IMR-90 (cell line): ENCODE results near the gene UQCRQ. TPM values are rescaled to one million over a fixed set of nuclear protein-coding genes. Genes with fewer than 3 reads are reported as not detected.

Source experiments
- ATAC-seq: fragments of 200-7000 bp; cut with Tn5 transposase; 2 replicates; pipeline ENCODE4 v1.9.1; 2020; ENCODE audit warnings: low read depth, mild to moderate bottlenecking, moderate library complexity
- BruUV-seq: library from RNA; stranded (reverse); fragments of 400-500 nt; replicated peaks from 2 replicates; lab custom pipeline; 2021; lab: Mats Ljungman, UMichigan
- CTCF ChIA-PET: fragments of 300-600 bp; formaldehyde crosslinking; extraction: SDS; loops from one replicate; lab custom pipeline; 2021; ENCODE audit warnings: antibody characterized with exemption; lab: Yijun Ruan, JAX
- POLR2A ChIA-PET: fragments of 300-600 bp; sonication (Branson Sonifier 250); formaldehyde crosslinking; loops from one replicate; lab custom pipeline; 2022; ENCODE audit warnings: antibody characterized with exemption; ENCODE audit not compliant: unreplicated experiment; lab: Charles Lee
- DNase-seq: peaks from one replicate; pipeline ENCODE4 v3.0.0; 2013
- H2AFZ ChIP-seq: replicated peaks from 2 replicates; pipeline ENCODE3; 2013; ENCODE audit warnings: low read length, mild to moderate bottlenecking; ENCODE audit not compliant: poor library complexity
- H2AK5ac ChIP-seq: 2 replicates; pipeline ENCODE4 v1.6.1; 2013; ENCODE audit warnings: low read depth, low read length, inconsistent platforms
- H2AK9ac ChIP-seq: replicated peaks from 2 replicates; pipeline ENCODE3; 2013; ENCODE audit warnings: mild to moderate bottlenecking, low read depth, low read length, moderate library complexity; ENCODE audit not compliant: poor library complexity
- H2BK120ac ChIP-seq: 2 replicates; pipeline ENCODE4 v1.6.1; 2013; ENCODE audit warnings: low read depth, low read length, inconsistent platforms
- H2BK15ac ChIP-seq: 3 replicates; pipeline ENCODE4 v1.6.1; 2013; ENCODE audit warnings: low read depth, low read length, inconsistent platforms
- H2BK20ac ChIP-seq: 2 replicates; pipeline ENCODE4 v1.6.1; 2013; ENCODE audit warnings: low read depth, mild to moderate bottlenecking, inconsistent platforms, low read length, moderate library complexity
- H2BK5ac ChIP-seq: 2 replicates; pipeline ENCODE4 v1.6.1; 2013; ENCODE audit warnings: mild to moderate bottlenecking, low read depth, low read length, inconsistent platforms; ENCODE audit not compliant: poor library complexity, severe bottlenecking
- H3K14ac ChIP-seq: replicated peaks from 2 replicates; pipeline ENCODE4 v1.6.1; 2013; ENCODE audit warnings: low read depth, low read length, inconsistent platforms
- H3K18ac ChIP-seq: 2 replicates; pipeline ENCODE4 v1.6.1; 2013; ENCODE audit warnings: low read depth, low read length, control low read depth
- H3K23ac ChIP-seq: 2 replicates; pipeline ENCODE4 v1.6.1; 2013; ENCODE audit warnings: low read depth, low read length, inconsistent platforms
- H3K27ac ChIP-seq: 2 replicates; pipeline ENCODE4 v1.5.1; 2013; ENCODE audit warnings: mild to moderate bottlenecking, control low read depth, low read length; ENCODE audit not compliant: insufficient read depth
- H3K27me3 ChIP-seq: 2 replicates; pipeline ENCODE4 v1.6.1; 2013; ENCODE audit warnings: low read length; ENCODE audit not compliant: control insufficient read depth, insufficient read depth
- H3K36me3 ChIP-seq: 2 replicates; pipeline ENCODE4 v1.6.1; 2013; ENCODE audit warnings: low read length, mixed read lengths; ENCODE audit not compliant: control insufficient read depth, insufficient read depth
- H3K4ac ChIP-seq: 2 replicates; pipeline ENCODE4 v1.6.1; 2013; ENCODE audit warnings: low read depth, low read length, inconsistent platforms
- H3K4me1 ChIP-seq: 2 replicates; pipeline ENCODE4 v1.6.1; 2013; ENCODE audit warnings: low read length, mixed read lengths; ENCODE audit not compliant: control insufficient read depth, insufficient read depth
- H3K4me2 ChIP-seq: 2 replicates; pipeline ENCODE4 v1.6.1; 2013; ENCODE audit warnings: low read depth, mild to moderate bottlenecking, control low read depth, low read length, moderate library complexity
- H3K4me3 ChIP-seq: 2 replicates; pipeline ENCODE4 v1.5.1; 2013; ENCODE audit warnings: low read depth, mild to moderate bottlenecking, control low read depth, low read length, moderate library complexity; ENCODE audit not compliant: insufficient read depth
- H3K56ac ChIP-seq: 2 replicates; pipeline ENCODE4 v1.6.1; 2013; ENCODE audit warnings: low read length, inconsistent platforms; ENCODE audit not compliant: insufficient read depth; ENCODE audit errors: extremely low read depth
- H3K79me1 ChIP-seq, 2 experiments: 2 replicates each; pipeline ENCODE4 v1.6.1; 2013; ENCODE audit warnings: low read length in 2 of 2, inconsistent platforms in 1 of 2, low read depth in 1 of 2
- H3K9ac ChIP-seq: 2 replicates; pipeline ENCODE4 v1.6.1; 2013; ENCODE audit warnings: low read depth, low read length, control low read depth
- H3K9me1 ChIP-seq: 2 replicates; pipeline ENCODE4 v1.6.1; 2013; ENCODE audit warnings: low read length, inconsistent platforms; ENCODE audit not compliant: insufficient read depth
- H3K9me3 ChIP-seq: 2 replicates; pipeline ENCODE4 v1.6.1; 2013; ENCODE audit warnings: low read length; ENCODE audit not compliant: control insufficient read depth, insufficient read depth
- H4K20me1 ChIP-seq: 2 replicates; pipeline ENCODE4 v1.6.1; 2013; ENCODE audit warnings: low read length, inconsistent platforms; ENCODE audit not compliant: insufficient read depth
- H4K5ac ChIP-seq: 2 replicates; pipeline ENCODE4 v1.6.1; 2013; ENCODE audit warnings: mild to moderate bottlenecking, low read depth, low read length, control low read depth
- H4K8ac ChIP-seq, 2 experiments: 2 replicates each; pipeline ENCODE4 v1.6.1; 2013; ENCODE audit warnings: low read depth in 2 of 2, low read length in 2 of 2, control low read depth in 1 of 2, inconsistent platforms in 1 of 2
- H4K91ac ChIP-seq: 2 replicates; pipeline ENCODE4 v1.6.1; 2013; ENCODE audit warnings: low read depth, low read length, inconsistent platforms; ENCODE audit not compliant: insufficient read depth
- BHLHE40 ChIP-seq: fragments of 150-350 bp; IDR thresholded peaks from 2 replicates; pipeline ENCODE4 v1.6.1; 2016; ENCODE audit warnings: mild to moderate bottlenecking, low read depth, low read length
- CEBPB ChIP-seq: IDR thresholded peaks from 2 replicates; pipeline ENCODE4 v1.6.1; 2012; ENCODE audit warnings: low read depth, low read length, improper control_type of control experiment
- FOS ChIP-seq: fragments of 150-350 bp; IDR thresholded peaks from 2 replicates; pipeline ENCODE4 v1.6.1; 2016; ENCODE audit warnings: low read depth, low read length
- MAZ ChIP-seq: IDR thresholded peaks from 2 replicates; pipeline ENCODE4 v1.6.1; 2012; ENCODE audit warnings: low read depth, mild to moderate bottlenecking, low read length, improper control_type of control experiment, moderate library complexity, borderline replicate concordance
- MXI1 ChIP-seq: IDR thresholded peaks from 2 replicates; pipeline ENCODE4 v1.6.1; 2012; ENCODE audit warnings: low read depth, mild to moderate bottlenecking, low read length, moderate library complexity, borderline replicate concordance
- NFE2L2 ChIP-seq: fragments of 150-350 bp; IDR thresholded peaks from 2 replicates; pipeline ENCODE4 v1.6.1; 2016; ENCODE audit warnings: low read depth, mild to moderate bottlenecking, low read length
- RAD21 ChIP-seq: IDR thresholded peaks from 2 replicates; pipeline ENCODE4 v1.6.1; 2012; ENCODE audit warnings: low read length, improper control_type of control experiment
- SMC3 ChIP-seq: fragments of 150-350 bp; IDR thresholded peaks from 2 replicates; pipeline ENCODE4 v1.6.1; 2016; ENCODE audit warnings: low read depth, mild to moderate bottlenecking, antibody characterized with exemption, low read length, moderate library complexity
- USF2 ChIP-seq: fragments of 150-350 bp; IDR thresholded peaks from 2 replicates; pipeline ENCODE4 v1.6.1; 2017; ENCODE audit warnings: mild to moderate bottlenecking, antibody characterized with exemption, low read length, low read depth
- WGBS, 2 experiments: methylation state at CpG; one replicate each; pipeline versions ENCODE4 v1.1.5 to v1.1.7; 2013; ENCODE audit warnings: missing lambda C conversion rate in 2 of 2; ENCODE audit not compliant: insufficient read length in 1 of 2; ENCODE audit errors: extremely low coverage in 2 of 2; 5-methylcytosine and 5-hydroxymethylcytosine counted together
- dilution Hi-C: fragments of 300-500 bp; cut with HindIII; formaldehyde crosslinking; loops from one replicate; pipeline ENCODE4 v1.14.3; 2018; ENCODE audit warnings: low sequenced_read_pairs; ENCODE audit not compliant: unreplicated experiment
- in situ Hi-C: fragments of 300-500 bp; cut with MboI; formaldehyde crosslinking; loops from 3 replicates; pipeline ENCODE4 v1.14.3; 2019; ENCODE audit warnings: low sequenced_read_pairs, inconsistent platforms, mixed read lengths
- intact Hi-C: fragments of 100-400 bp; cut with micrococcal nuclease; formaldehyde crosslinking; loops from 2 replicates; pipeline ENCODE4 v1.10.0; 2022
- polyA plus RNA-seq, 3 experiments: library from polyadenylated mRNA; depleted of rRNA; stranded (reverse); fragments of >200 nt; gene quantifications; 2 replicates each; pipeline ENCODE4 v1.2.3, GENCODE V29; 2012; ENCODE audit warnings: low replicate concordance in 1 of 3
- total RNA-seq: library from RNA; depleted of rRNA; stranded (reverse); fragments of >200 nt; gene quantifications from 2 replicates; pipeline ENCODE4 v1.2.3, GENCODE V29; 2012
- TF ChIP-seq, protein P1 (sequence below): fragments of 150-350 bp; IDR thresholded peaks from 2 replicates; pipeline ENCODE4 v1.6.1; 2016; ENCODE audit warnings: low read depth, mild to moderate bottlenecking, low read length, moderate library complexity, borderline replicate concordance
- TF ChIP-seq, protein P2 (sequence below): conservative IDR thresholded peaks from 2 replicates; pipeline ENCODE4 v1.5.1; 2012; ENCODE audit warnings: mild to moderate bottlenecking, low read depth, low read length, improper control_type of control experiment

UQCRQ gene
- total and polyA plus RNA-seq, 2 of the 4 experiments (the other 2 are of a cell fraction): 73.7 to 292 TPM

DNA sequence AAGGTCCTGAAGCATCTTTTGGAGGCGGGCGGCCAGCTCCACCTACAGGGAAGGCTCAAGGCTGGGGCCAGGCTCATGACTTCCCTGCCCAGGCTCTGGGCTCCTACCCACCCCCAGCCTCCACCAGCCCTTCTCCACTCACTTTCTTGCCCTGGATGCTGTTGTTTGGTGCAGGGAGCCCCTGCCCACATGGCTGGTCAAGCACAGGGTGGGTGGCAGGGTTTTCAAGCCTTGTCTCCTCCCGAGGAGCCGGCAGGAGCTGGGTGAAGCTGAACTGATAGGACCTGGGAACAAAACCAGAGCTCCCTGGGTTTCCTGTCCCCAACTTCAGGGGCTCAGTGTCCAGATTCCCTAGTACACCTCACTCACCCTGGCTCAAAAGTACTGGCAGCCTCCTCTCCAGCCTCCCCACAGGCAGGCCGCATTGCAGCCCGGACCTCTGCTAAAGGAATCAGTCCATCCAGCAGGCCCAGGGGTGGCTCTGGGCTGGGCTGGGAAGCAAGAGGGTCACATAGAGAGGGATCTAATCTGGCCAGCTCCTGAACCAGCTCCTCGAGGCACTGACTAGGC lies 42.9 kb upstream of the UQCRQ start (continued):
- TF ChIP-seq, protein P1, sequence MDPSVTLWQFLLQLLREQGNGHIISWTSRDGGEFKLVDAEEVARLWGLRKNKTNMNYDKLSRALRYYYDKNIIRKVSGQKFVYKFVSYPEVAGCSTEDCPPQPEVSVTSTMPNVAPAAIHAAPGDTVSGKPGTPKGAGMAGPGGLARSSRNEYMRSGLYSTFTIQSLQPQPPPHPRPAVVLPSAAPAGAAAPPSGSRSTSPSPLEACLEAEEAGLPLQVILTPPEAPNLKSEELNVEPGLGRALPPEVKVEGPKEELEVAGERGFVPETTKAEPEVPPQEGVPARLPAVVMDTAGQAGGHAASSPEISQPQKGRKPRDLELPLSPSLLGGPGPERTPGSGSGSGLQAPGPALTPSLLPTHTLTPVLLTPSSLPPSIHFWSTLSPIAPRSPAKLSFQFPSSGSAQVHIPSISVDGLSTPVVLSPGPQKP: no peak
- TF ChIP-seq MAZ (no peak), BHLHE40 (no peak)

- DNase-seq: no peak
- TF ChIP-seq RAD21 (no peak), NFE2L2 (no peak), MXI1 (no peak), USF2 (no peak), CEBPB (no peak), MAZ (no peak), FOS (no peak), SMC3 (no peak), BHLHE40 (no peak)
- TF ChIP-seq, protein P2, sequence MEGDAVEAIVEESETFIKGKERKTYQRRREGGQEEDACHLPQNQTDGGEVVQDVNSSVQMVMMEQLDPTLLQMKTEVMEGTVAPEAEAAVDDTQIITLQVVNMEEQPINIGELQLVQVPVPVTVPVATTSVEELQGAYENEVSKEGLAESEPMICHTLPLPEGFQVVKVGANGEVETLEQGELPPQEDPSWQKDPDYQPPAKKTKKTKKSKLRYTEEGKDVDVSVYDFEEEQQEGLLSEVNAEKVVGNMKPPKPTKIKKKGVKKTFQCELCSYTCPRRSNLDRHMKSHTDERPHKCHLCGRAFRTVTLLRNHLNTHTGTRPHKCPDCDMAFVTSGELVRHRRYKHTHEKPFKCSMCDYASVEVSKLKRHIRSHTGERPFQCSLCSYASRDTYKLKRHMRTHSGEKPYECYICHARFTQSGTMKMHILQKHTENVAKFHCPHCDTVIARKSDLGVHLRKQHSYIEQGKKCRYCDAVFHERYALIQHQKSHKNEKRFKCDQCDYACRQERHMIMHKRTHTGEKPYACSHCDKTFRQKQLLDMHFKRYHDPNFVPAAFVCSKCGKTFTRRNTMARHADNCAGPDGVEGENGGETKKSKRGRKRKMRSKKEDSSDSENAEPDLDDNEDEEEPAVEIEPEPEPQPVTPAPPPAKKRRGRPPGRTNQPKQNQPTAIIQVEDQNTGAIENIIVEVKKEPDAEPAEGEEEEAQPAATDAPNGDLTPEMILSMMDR: no peak
These were observed 42.0 kb upstream of the UQCRQ start for GRCh38 chr5:132824426-132824825.

More at GRCh38 chr5:132824426-132824825, 42.0 kb upstream of the UQCRQ start:
- Histone ChIP-seq H2BK120ac (no peak overlapping the region), H2BK15ac (no peak overlapping the region), H3K9me3 (no peaks in the 10 kb centered on the region), H3K27me3 (no peaks in the 10 kb centered on the region), H4K20me1 (no peaks in the 10 kb centered on the region), H3K4me2 (no peak overlapping the region), H2BK20ac (no peak overlapping the region), H3K79me1 (peaks cover 10 to 25% of the 10 kb centered on the region in 2 experiments; a peak in 3 of 4 replicates), H3K4ac (no peak overlapping the region), H3K14ac (no peak overlapping the region), H4K8ac (no peak overlapping the region), H3K9me1 (no peaks in the 10 kb centered on the region), H2AK5ac (no peak overlapping the region), H4K91ac (no peak overlapping the region), H3K27ac (no peak overlapping the region), H3K4me1 (peaks cover 10% of the 10 kb centered on the region; the same call in 1 of the 2 replicates), H4K5ac (no peak overlapping the region), H3K9ac (no peak overlapping the region), H3K4me3 (no peak overlapping the region), H3K56ac (no peak overlapping the region), H2BK5ac (no peak overlapping the region), H3K18ac (no peak overlapping the region), H3K36me3 (peaks cover 6% of the 10 kb centered on the region; the same call in 1 of the 2 replicates), H3K23ac (no peak overlapping the region), H2AK9ac (no peak overlapping the region), H2AFZ (no peak overlapping the region)
- BruUV-seq: no TSS peak
- no peak for ATAC-seq
- in situ Hi-C loops: no loop called here
- WGBS, 2 experiments: no CpG with 5 or more reads among the region's 3 CpGs
- POLR2A ChIA-PET: no interaction called here
- dilution Hi-C loops: no loop called here
- intact Hi-C loops: loop anchor here (5.0 kb wide), 3 partner anchors 162 to 317 kb away; no protein-coding TSS in a partner anchor
- CTCF ChIA-PET: interaction anchor here (1.0 kb wide), 1 partner anchor 53 kb away, joined by 3 read pairs; no protein-coding TSS in a partner anchor
